WTC11 (cell line): ENCODE results near the gene CPNE8. TPM values are rescaled to one million over a fixed set of nuclear protein-coding genes. Genes with fewer than 3 reads are reported as not detected.

Experiments used
- ATAC-seq: fragments of 200-7000 bp; cut with Tn5 transposase; 2 replicates; pipeline ENCODE4 v1.10.0; 2021; ENCODE audit warnings: mild to moderate bottlenecking, moderate library complexity
- CTCF ChIA-PET: fragments of 300-600 bp; sonication (Branson Sonifier 250); formaldehyde crosslinking; loops from one replicate; lab custom pipeline; 2021; ENCODE audit warnings: antibody characterized with exemption; lab: Charles Lee
- POLR2A ChIA-PET: fragments of 350-600 bp; sonication (Branson Sonifier 250); formaldehyde crosslinking; loops from one replicate; lab custom pipeline; 2021; ENCODE audit warnings: antibody characterized with exemption; lab: Charles Lee
- DNase-seq: peaks from one replicate; pipeline ENCODE4 v3.0.0; 2021; ENCODE audit warnings: low spot score
- H3K27ac Mint-ChIP-seq: 2 replicates; pipeline ENCODE4 v1.8.0; 2021; ENCODE audit warnings: mixed read lengths
- H3K27me3 Mint-ChIP-seq: 2 replicates; pipeline ENCODE4 v1.8.0; 2021; ENCODE audit warnings: low read depth, mild to moderate bottlenecking, moderate library complexity, mixed read lengths
- H3K36me3 Mint-ChIP-seq: 2 replicates; pipeline ENCODE4 v1.8.0; 2021; ENCODE audit warnings: mixed read lengths
- H3K4me1 Mint-ChIP-seq: 2 replicates; pipeline ENCODE4 v1.8.0; 2022; ENCODE audit warnings: mixed read lengths
- H3K4me3 Mint-ChIP-seq: 2 replicates; pipeline ENCODE4 v1.8.0; 2021; ENCODE audit warnings: mild to moderate bottlenecking, moderate library complexity, mixed read lengths
- H3K9me3 Mint-ChIP-seq: 2 replicates; pipeline ENCODE4 v1.8.0; 2021; ENCODE audit warnings: mixed read lengths
- CREB1 ChIP-seq: sonication (generic); formaldehyde crosslinking; IDR thresholded peaks from 2 replicates; pipeline ENCODE4 v1.8.0; 2023; ENCODE audit warnings: mild to moderate bottlenecking, missing genetic modification reagents
- EMX1 ChIP-seq: fragments of 250-450 bp; sonication (Bioruptor Pico); IDR thresholded peaks from 2 replicates; pipeline ENCODE4 v1.8.0; 2021; ENCODE audit warnings: mild to moderate bottlenecking
- FOXP1 ChIP-seq: sonication (generic); formaldehyde crosslinking; IDR thresholded peaks from 2 replicates; pipeline ENCODE4 v1.8.0; 2022; ENCODE audit warnings: missing genetic modification reagents, mild to moderate bottlenecking, moderate library complexity, borderline replicate concordance
- NR1H2 ChIP-seq: sonication (generic); formaldehyde crosslinking; IDR thresholded peaks from 2 replicates; pipeline ENCODE4 v1.9.0; 2021; ENCODE audit warnings: mild to moderate bottlenecking, moderate library complexity, missing genetic modification reagents
- SMAD3 ChIP-seq: sonication (generic); formaldehyde crosslinking; IDR thresholded peaks from 2 replicates; pipeline ENCODE4 v1.8.0; 2022; ENCODE audit warnings: missing genetic modification reagents, mild to moderate bottlenecking, borderline replicate concordance
- SP1 ChIP-seq: sonication (generic); formaldehyde crosslinking; conservative IDR thresholded peaks from 2 replicates; pipeline ENCODE4 v1.8.1; 2022; ENCODE audit warnings: missing genetic modification reagents
- TEAD4 ChIP-seq: sonication (generic); formaldehyde crosslinking; IDR thresholded peaks from 2 replicates; pipeline ENCODE4 v1.8.0; 2022; ENCODE audit warnings: mild to moderate bottlenecking, missing genetic modification reagents
- ZNF121 ChIP-seq: sonication (generic); formaldehyde crosslinking; IDR thresholded peaks from 2 replicates; pipeline ENCODE4 v1.8.0; 2023; ENCODE audit warnings: missing genetic modification reagents
- ZNF138 ChIP-seq: sonication (generic); formaldehyde crosslinking; conservative IDR thresholded peaks from 2 replicates; pipeline ENCODE4 v1.8.1; 2022; ENCODE audit warnings: mild to moderate bottlenecking, moderate library complexity, missing genetic modification reagents
- total RNA-seq: library from RNA; stranded (reverse); gene quantifications from 3 replicates; pipeline ENCODE4 v1.2.3, GENCODE V29; 2021
- TF ChIP-seq, protein P1 (sequence below): fragments of 250-450 bp; sonication (Bioruptor Pico); conservative IDR thresholded peaks from 2 replicates; pipeline ENCODE4 v1.9.0; 2021; ENCODE audit warnings: mild to moderate bottlenecking
- TF ChIP-seq, protein P2 (sequence below): sonication (generic); formaldehyde crosslinking; IDR thresholded peaks from 2 replicates; pipeline ENCODE4 v1.8.0; 2023; ENCODE audit warnings: missing genetic modification reagents
- TF ChIP-seq, protein P3 (sequence below): sonication (generic); formaldehyde crosslinking; IDR thresholded peaks from 2 replicates; pipeline ENCODE4 v1.8.1; 2022; ENCODE audit warnings: missing genetic modification reagents, borderline replicate concordance
- TF ChIP-seq, protein P4 (sequence below): sonication (generic); formaldehyde crosslinking; IDR thresholded peaks from 2 replicates; pipeline ENCODE4 v1.8.0; 2022; ENCODE audit warnings: mild to moderate bottlenecking, missing genetic modification reagents
- TF ChIP-seq, protein P5 (sequence below): fragments of 250-450 bp; sonication (Bioruptor Pico); IDR thresholded peaks from 2 replicates; pipeline ENCODE4 v1.8.0; 2021; ENCODE audit warnings: mild to moderate bottlenecking
- TF ChIP-seq, protein P6 (sequence below): sonication (generic); formaldehyde crosslinking; IDR thresholded peaks from 2 replicates; pipeline ENCODE4 v1.8.1; 2023; ENCODE audit warnings: mild to moderate bottlenecking, missing genetic modification reagents, borderline replicate concordance
- TF ChIP-seq, protein P7 (sequence below): sonication (generic); formaldehyde crosslinking; IDR thresholded peaks from 2 replicates; pipeline ENCODE4 v1.8.1; 2022; ENCODE audit warnings: mild to moderate bottlenecking, missing genetic modification reagents, moderate library complexity, borderline replicate concordance
- TF ChIP-seq, protein P8 (sequence below): sonication (generic); formaldehyde crosslinking; IDR thresholded peaks from 2 replicates; pipeline ENCODE4 v1.8.0; 2022; ENCODE audit warnings: mild to moderate bottlenecking, missing genetic modification reagents
- TF ChIP-seq, protein P9 (sequence below): sonication (generic); formaldehyde crosslinking; IDR thresholded peaks from 2 replicates; pipeline ENCODE4 v1.8.1; 2023; ENCODE audit warnings: mild to moderate bottlenecking, moderate library complexity, missing genetic modification reagents
- TF ChIP-seq, protein P10 (sequence below): fragments of 250-450 bp; sonication (Bioruptor Pico); IDR thresholded peaks from 2 replicates; pipeline ENCODE4 v1.9.0; 2021; ENCODE audit warnings: mild to moderate bottlenecking

The CPNE8 gene
- total RNA-seq, 1 experiment from 2014 or later: 8.3 TPM

DNA sequence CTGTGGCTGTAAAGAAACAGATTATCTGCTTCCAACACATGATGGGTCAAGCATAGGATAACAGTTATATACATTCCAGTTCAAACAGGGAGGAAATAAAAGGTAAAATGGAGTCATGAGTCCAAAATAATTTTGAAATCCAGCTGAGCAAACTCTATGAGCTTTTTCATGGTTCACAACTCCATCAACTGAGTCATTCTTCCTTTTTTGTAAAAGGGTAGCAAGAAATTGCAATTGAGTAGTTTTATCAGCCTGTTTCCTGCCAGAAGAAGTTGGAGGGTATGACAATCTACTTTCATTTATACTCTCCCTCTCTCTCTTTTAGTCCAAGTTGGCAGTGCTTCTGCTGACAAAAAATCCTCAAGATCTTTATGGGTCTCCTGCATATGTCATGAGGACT lies 95.6 kb downstream of the CPNE8 start:
- ATAC-seq: no peak
- ChIA-PET POLR2A (no interaction called here), CTCF (no interaction called here)
- Mint-ChIP-seq H3K36me3 (peaks cover 6% of the 10 kb centered on the region), H3K27ac (no peak overlapping the region), H3K27me3 (no peaks in the 10 kb centered on the region), H3K4me1 (no peaks in the 10 kb centered on the region), H3K4me3 (no peak overlapping the region), H3K9me3 (peaks cover 17% of the 10 kb centered on the region)
- TF ChIP-seq, protein P1, sequence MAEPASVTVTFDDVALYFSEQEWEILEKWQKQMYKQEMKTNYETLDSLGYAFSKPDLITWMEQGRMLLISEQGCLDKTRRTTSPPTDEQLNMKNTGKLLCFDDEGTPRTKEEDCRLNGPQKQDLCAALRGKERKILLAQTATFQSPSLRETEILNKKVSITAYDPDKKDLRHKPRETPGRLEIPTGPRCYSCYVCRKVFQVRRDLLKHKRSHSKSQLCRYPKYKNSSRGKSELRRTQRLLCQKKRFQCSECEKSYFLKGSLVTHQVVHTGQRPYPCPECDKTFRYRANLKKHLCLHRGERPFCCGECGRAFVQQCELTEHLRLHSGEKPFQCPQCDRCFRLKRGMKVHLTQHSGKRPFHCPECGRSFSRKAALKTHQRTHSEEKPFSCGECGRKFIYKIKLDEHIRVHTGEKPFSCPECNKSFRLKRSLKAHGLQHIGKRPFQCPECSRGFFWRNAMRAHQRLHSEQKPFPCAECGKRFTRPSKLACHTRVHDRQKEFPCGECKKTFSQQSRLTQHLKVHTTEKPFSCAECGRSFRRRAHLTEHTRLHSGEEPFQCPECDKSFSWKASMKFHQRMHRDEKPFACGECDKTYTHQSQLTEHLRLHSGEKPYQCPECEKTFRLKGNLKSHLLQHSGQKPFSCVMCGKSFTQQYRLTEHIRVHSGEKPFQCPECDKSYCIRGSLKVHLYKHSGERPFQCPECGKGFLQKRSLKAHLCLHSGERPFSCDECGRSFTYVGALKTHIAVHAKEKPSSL: no peak
- TF ChIP-seq ZNF138 (CRISPR knock-in tag): no peak
- TF ChIP-seq, protein P2, sequence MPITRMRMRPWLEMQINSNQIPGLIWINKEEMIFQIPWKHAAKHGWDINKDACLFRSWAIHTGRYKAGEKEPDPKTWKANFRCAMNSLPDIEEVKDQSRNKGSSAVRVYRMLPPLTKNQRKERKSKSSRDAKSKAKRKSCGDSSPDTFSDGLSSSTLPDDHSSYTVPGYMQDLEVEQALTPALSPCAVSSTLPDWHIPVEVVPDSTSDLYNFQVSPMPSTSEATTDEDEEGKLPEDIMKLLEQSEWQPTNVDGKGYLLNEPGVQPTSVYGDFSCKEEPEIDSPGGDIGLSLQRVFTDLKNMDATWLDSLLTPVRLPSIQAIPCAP (CRISPR knock-in tag): no peak
- no peak for TF ChIP-seq FOXP1 (CRISPR knock-in tag)
- no peak for TF ChIP-seq SP1
- TF ChIP-seq, protein P3, sequence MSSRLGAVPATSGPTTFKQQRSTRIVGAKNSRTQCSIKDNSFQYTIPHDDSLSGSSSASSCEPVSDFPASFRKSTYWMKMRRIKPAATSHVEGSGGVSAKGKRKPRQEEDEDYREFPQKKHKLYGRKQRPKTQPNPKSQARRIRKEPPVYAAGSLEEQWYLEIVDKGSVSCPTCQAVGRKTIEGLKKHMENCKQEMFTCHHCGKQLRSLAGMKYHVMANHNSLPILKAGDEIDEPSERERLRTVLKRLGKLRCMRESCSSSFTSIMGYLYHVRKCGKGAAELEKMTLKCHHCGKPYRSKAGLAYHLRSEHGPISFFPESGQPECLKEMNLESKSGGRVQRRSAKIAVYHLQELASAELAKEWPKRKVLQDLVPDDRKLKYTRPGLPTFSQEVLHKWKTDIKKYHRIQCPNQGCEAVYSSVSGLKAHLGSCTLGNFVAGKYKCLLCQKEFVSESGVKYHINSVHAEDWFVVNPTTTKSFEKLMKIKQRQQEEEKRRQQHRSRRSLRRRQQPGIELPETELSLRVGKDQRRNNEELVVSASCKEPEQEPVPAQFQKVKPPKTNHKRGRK (CRISPR knock-in tag): no peak
- TF ChIP-seq, protein P4, sequence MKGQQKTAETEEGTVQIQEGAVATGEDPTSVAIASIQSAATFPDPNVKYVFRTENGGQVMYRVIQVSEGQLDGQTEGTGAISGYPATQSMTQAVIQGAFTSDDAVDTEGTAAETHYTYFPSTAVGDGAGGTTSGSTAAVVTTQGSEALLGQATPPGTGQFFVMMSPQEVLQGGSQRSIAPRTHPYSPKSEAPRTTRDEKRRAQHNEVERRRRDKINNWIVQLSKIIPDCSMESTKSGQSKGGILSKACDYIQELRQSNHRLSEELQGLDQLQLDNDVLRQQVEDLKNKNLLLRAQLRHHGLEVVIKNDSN: no peak
- TF ChIP-seq, protein P5, sequence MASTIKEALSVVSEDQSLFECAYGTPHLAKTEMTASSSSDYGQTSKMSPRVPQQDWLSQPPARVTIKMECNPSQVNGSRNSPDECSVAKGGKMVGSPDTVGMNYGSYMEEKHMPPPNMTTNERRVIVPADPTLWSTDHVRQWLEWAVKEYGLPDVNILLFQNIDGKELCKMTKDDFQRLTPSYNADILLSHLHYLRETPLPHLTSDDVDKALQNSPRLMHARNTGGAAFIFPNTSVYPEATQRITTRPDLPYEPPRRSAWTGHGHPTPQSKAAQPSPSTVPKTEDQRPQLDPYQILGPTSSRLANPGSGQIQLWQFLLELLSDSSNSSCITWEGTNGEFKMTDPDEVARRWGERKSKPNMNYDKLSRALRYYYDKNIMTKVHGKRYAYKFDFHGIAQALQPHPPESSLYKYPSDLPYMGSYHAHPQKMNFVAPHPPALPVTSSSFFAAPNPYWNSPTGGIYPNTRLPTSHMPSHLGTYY (CRISPR knock-in tag): no peak
- no peak for TF ChIP-seq EMX1
- TF ChIP-seq, protein P6, sequence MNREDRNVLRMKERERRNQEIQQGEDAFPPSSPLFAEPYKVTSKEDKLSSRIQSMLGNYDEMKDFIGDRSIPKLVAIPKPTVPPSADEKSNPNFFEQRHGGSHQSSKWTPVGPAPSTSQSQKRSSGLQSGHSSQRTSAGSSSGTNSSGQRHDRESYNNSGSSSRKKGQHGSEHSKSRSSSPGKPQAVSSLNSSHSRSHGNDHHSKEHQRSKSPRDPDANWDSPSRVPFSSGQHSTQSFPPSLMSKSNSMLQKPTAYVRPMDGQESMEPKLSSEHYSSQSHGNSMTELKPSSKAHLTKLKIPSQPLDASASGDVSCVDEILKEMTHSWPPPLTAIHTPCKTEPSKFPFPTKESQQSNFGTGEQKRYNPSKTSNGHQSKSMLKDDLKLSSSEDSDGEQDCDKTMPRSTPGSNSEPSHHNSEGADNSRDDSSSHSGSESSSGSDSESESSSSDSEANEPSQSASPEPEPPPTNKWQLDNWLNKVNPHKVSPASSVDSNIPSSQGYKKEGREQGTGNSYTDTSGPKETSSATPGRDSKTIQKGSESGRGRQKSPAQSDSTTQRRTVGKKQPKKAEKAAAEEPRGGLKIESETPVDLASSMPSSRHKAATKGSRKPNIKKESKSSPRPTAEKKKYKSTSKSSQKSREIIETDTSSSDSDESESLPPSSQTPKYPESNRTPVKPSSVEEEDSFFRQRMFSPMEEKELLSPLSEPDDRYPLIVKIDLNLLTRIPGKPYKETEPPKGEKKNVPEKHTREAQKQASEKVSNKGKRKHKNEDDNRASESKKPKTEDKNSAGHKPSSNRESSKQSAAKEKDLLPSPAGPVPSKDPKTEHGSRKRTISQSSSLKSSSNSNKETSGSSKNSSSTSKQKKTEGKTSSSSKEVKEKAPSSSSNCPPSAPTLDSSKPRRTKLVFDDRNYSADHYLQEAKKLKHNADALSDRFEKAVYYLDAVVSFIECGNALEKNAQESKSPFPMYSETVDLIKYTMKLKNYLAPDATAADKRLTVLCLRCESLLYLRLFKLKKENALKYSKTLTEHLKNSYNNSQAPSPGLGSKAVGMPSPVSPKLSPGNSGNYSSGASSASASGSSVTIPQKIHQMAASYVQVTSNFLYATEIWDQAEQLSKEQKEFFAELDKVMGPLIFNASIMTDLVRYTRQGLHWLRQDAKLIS (CRISPR knock-in tag): no peak
- TF ChIP-seq SMAD3: no peak
- TF ChIP-seq TEAD4: no peak
- TF ChIP-seq, protein P7, sequence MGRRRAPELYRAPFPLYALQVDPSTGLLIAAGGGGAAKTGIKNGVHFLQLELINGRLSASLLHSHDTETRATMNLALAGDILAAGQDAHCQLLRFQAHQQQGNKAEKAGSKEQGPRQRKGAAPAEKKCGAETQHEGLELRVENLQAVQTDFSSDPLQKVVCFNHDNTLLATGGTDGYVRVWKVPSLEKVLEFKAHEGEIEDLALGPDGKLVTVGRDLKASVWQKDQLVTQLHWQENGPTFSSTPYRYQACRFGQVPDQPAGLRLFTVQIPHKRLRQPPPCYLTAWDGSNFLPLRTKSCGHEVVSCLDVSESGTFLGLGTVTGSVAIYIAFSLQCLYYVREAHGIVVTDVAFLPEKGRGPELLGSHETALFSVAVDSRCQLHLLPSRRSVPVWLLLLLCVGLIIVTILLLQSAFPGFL (CRISPR knock-in tag): no peak
- TF ChIP-seq, protein P8, sequence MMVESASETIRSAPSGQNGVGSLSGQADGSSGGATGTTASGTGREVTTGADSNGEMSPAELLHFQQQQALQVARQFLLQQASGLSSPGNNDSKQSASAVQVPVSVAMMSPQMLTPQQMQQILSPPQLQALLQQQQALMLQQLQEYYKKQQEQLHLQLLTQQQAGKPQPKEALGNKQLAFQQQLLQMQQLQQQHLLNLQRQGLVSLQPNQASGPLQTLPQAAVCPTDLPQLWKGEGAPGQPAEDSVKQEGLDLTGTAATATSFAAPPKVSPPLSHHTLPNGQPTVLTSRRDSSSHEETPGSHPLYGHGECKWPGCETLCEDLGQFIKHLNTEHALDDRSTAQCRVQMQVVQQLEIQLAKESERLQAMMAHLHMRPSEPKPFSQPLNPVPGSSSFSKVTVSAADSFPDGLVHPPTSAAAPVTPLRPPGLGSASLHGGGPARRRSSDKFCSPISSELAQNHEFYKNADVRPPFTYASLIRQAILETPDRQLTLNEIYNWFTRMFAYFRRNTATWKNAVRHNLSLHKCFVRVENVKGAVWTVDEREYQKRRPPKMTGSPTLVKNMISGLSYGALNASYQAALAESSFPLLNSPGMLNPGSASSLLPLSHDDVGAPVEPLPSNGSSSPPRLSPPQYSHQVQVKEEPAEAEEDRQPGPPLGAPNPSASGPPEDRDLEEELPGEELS (CRISPR knock-in tag): no peak
- TF ChIP-seq, protein P9, sequence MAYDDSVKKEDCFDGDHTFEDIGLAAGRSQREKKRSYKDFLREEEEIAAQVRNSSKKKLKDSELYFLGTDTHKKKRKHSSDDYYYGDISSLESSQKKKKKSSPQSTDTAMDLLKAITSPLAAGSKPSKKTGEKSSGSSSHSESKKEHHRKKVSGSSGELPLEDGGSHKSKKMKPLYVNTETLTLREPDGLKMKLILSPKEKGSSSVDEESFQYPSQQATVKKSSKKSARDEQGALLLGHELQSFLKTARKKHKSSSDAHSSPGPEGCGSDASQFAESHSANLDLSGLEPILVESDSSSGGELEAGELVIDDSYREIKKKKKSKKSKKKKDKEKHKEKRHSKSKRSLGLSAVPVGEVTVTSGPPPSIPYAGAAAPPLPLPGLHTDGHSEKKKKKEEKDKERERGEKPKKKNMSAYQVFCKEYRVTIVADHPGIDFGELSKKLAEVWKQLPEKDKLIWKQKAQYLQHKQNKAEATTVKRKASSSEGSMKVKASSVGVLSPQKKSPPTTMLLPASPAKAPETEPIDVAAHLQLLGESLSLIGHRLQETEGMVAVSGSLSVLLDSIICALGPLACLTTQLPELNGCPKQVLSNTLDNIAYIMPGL: no peak
- TF ChIP-seq, protein P10, sequence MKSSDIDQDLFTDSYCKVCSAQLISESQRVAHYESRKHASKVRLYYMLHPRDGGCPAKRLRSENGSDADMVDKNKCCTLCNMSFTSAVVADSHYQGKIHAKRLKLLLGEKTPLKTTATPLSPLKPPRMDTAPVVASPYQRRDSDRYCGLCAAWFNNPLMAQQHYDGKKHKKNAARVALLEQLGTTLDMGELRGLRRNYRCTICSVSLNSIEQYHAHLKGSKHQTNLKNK (CRISPR knock-in tag): no peak
- TF ChIP-seq CREB1 (CRISPR knock-in tag): no peak
- TF ChIP-seq ZNF121 (CRISPR knock-in tag): no peak
- TF ChIP-seq NR1H2 (CRISPR knock-in tag): no peak
- DNase-seq: no peak
